Common myeloid progenitor, CD34-positive (primary cell): ENCODE data around the gene TYSND1.
"Not testable (repeated sequence)": the region's sequence is repeated elsewhere in the genome, so short reads cannot be mapped to it uniquely, and the experiment has no call there.

ENCODE experiments used
- CTCF ChIA-PET: fragments of 350-600 bp; sonication (Branson Sonifier 250); formaldehyde crosslinking; loops from one replicate; lab custom pipeline; 2021; ENCODE audit warnings: antibody characterized with exemption; lab: Charles Lee
- POLR2A ChIA-PET: fragments of 350-600 bp; sonication (Branson Sonifier 250); formaldehyde crosslinking; loops from one replicate; lab custom pipeline; 2021; ENCODE audit warnings: antibody characterized with exemption; lab: Charles Lee
- DNase-seq, 3 donors: peaks; one replicate each; pipeline versions ENCODE4 v3.0.0 to v3.0.0-alpha.2; 2013
- H3K27ac ChIP-seq, 2 experiments: 1 replicate in 1 of 2; 2 replicates in 1 of 2; pipeline ENCODE4 v1.7.0; 2013; ENCODE audit warnings: inconsistent platforms in 2 of 2, low read length in 2 of 2, mild to moderate bottlenecking in 2 of 2, low read depth in 1 of 2, moderate library complexity in 1 of 2; ENCODE audit not compliant: severe bottlenecking in 2 of 2, insufficient read depth in 1 of 2, poor library complexity in 1 of 2
- H3K27me3 ChIP-seq, 5 experiments: replicated peaks in 2 of 5; 1 replicate in 3 of 5; 2 replicates in 2 of 5; pipeline versions ENCODE4 v1.6.1 to v1.7.0; 2013; ENCODE audit warnings: low read length in 4 of 5, mild to moderate bottlenecking in 2 of 5, moderate library complexity in 2 of 5, inconsistent platforms in 1 of 5; ENCODE audit not compliant: insufficient read depth in 5 of 5, control insufficient read depth in 4 of 5
- H3K36me3 ChIP-seq, 4 experiments: 1 replicate in 2 of 4; 2 replicates in 2 of 4; pipeline versions ENCODE4 v1.6.1 to v1.7.0; 2013; ENCODE audit warnings: low read length in 3 of 4, control low read depth in 1 of 4, mild to moderate bottlenecking in 1 of 4; ENCODE audit not compliant: control insufficient read depth in 4 of 4, insufficient read depth in 4 of 4
- H3K4me1 ChIP-seq, 4 experiments: 1 replicate in 3 of 4; 2 replicates in 1 of 4; pipeline versions ENCODE4 v1.6.1 to v1.7.1; 2013; ENCODE audit warnings: low read length in 3 of 4, mild to moderate bottlenecking in 3 of 4, control low read depth in 1 of 4, inconsistent platforms in 1 of 4, moderate library complexity in 1 of 4; ENCODE audit not compliant: control insufficient read depth in 4 of 4, insufficient read depth in 4 of 4; ENCODE audit errors: control extremely low read depth in 1 of 4
- H3K4me3 ChIP-seq, 7 experiments: 1 replicate in 4 of 7; 2 replicates in 3 of 7; pipeline versions ENCODE4 v1.5.1 to v1.7.0; 2013; ENCODE audit warnings: mild to moderate bottlenecking in 7 of 7, low read length in 6 of 7, moderate library complexity in 6 of 7, inconsistent platforms in 2 of 7, low read depth in 2 of 7, control low read depth in 1 of 7; ENCODE audit not compliant: insufficient read depth in 4 of 7, control insufficient read depth in 1 of 7; ENCODE audit errors: extremely low read depth in 1 of 7
- H3K9me3 ChIP-seq, 5 experiments: 1 replicate in 4 of 5; 2 replicates in 1 of 5; pipeline versions ENCODE4 v1.6.1 to v1.7.1; 2013; ENCODE audit warnings: low read length in 4 of 5, mild to moderate bottlenecking in 2 of 5, inconsistent platforms in 1 of 5, low read depth in 1 of 5, moderate library complexity in 1 of 5; ENCODE audit not compliant: control insufficient read depth in 4 of 5, insufficient read depth in 2 of 5; ENCODE audit errors: control extremely low read depth in 1 of 5
- WGBS: methylation state at CpG from one replicate; pipeline ENCODE4 v1.1.5; 2013; ENCODE audit not compliant: insufficient coverage; 5-methylcytosine and 5-hydroxymethylcytosine counted together

Gene TYSND1

GRCh38 chr10:70190102-70190501 lies 43.6 kb upstream of the TYSND1 start:
- Histone ChIP-seq H3K27ac (no peak overlapping the region), H3K27me3 (peaks cover 0 to 9% (median 3%) of the 10 kb centered on the region in 5 experiments), H3K9me3 (no peaks in the 10 kb centered on the region), H3K4me1 (peaks cover 0 to 6% (median 3%) of the 10 kb centered on the region in 4 experiments), H3K4me3 (no peak overlapping the region), H3K36me3 (no peaks in the 10 kb centered on the region)
- POLR2A ChIA-PET: no interaction called here
- CTCF ChIA-PET: no interaction called here
- no peak for DNase-seq
- WGBS: 96% methylated on average over 8 of the region's 8 CpGs

GRCh38 chr10:70188768-70189167 lies 42.3 kb upstream of the TYSND1 start:
- DNase-seq: no peak
- CTCF ChIA-PET: no interaction called here
- Histone ChIP-seq H3K36me3 (no peaks in the 10 kb centered on the region), H3K4me3 (no peak overlapping the region), H3K9me3 (no peaks in the 10 kb centered on the region), H3K4me1 (peaks cover 0 to 6% (median 3%) of the 10 kb centered on the region in 4 experiments), H3K27ac (no peak overlapping the region), H3K27me3 (peaks cover 0 to 10% (median 3%) of the 10 kb centered on the region in 5 experiments)
- POLR2A ChIA-PET: no interaction called here
- WGBS: no CpG with 5 or more reads among the region's 1 CpG

GRCh38 chr10:70186571-70186970 lies 40.1 kb upstream of the TYSND1 start:
- H3K27me3 ChIP-seq: peaks cover 0 to 8% (median 3%) of the 10 kb centered on the region in 5 experiments
- no peaks in the 10 kb centered on the region for H3K9me3 ChIP-seq
- H3K36me3 ChIP-seq: no peaks in the 10 kb centered on the region
- no peak overlapping the region for H3K27ac ChIP-seq
- ChIA-PET CTCF (no interaction called here), POLR2A (no interaction called here)
- WGBS: 89% methylated on average over 2 of the region's 3 CpGs
- no peak for DNase-seq
- H3K4me3 ChIP-seq: no peak overlapping the region
- H3K4me1 ChIP-seq: peaks cover 0 to 5% (median under 1%) of the 10 kb centered on the region in 4 experiments

GRCh38 chr10:70186090-70186489 lies 39.6 kb upstream of the TYSND1 start:
- 96% methylated on average over 5 of the region's 5 CpGs for WGBS
- peaks cover 0 to 1% (median 0%) of the 10 kb centered on the region in 4 experiments for H3K4me1 ChIP-seq
- ChIA-PET CTCF (no interaction called here), POLR2A (no interaction called here)
- no peaks in the 10 kb centered on the region for H3K36me3 ChIP-seq
- no peaks in the 10 kb centered on the region for H3K9me3 ChIP-seq
- H3K4me3 ChIP-seq: no peak overlapping the region
- peaks cover 0 to 8% (median 3%) of the 10 kb centered on the region in 5 experiments for H3K27me3 ChIP-seq
- no peak overlapping the region for H3K27ac ChIP-seq
- no peak for DNase-seq

GRCh38 chr10:70183304-70183703 lies 36.8 kb upstream of the TYSND1 start:
- no peak overlapping the region for H3K27ac ChIP-seq
- DNase-seq: no peak
- POLR2A ChIA-PET: interaction anchor here (0.6 kb wide), 1 partner anchor 33 kb away, joined by 3 read pairs; no protein-coding TSS in a partner anchor
- H3K36me3 ChIP-seq: no peaks in the 10 kb centered on the region
- H3K4me1 ChIP-seq: no peaks in the 10 kb centered on the region
- no peak overlapping the region for H3K4me3 ChIP-seq
- H3K27me3 ChIP-seq: peaks cover 0 to 4% (median 2%) of the 10 kb centered on the region in 5 experiments
- CTCF ChIA-PET: interaction anchor here (1.9 kb wide), 1 partner anchor 16 kb away, joined by 4 read pairs; no protein-coding TSS in a partner anchor
- 85% methylated on average over 2 of the region's 2 CpGs for WGBS
- no peaks in the 10 kb centered on the region for H3K9me3 ChIP-seq

- H3K4me3 ChIP-seq, DNase-seq, H3K36me3 ChIP-seq, H3K27me3 ChIP-seq, H3K27ac ChIP-seq, H3K9me3 ChIP-seq, POLR2A ChIA-PET, H3K4me1 ChIP-seq, CTCF ChIA-PET: not testable (repeated sequence)
- no CpG with 5 or more reads among the region's 8 CpGs for WGBS
Observed at GRCh38 chr10:70179209-70179608, 32.7 kb upstream of the TYSND1 start.

- CTCF ChIA-PET: interaction anchor here (1.6 kb wide), 1 partner anchor 40 kb away, joined by 3 read pairs; no protein-coding TSS in a partner anchor
- WGBS: no CpG with 5 or more reads among the region's 4 CpGs
Observed at GRCh38 chr10:70178139-70178725, 31.7 kb upstream of the TYSND1 start.

More at GRCh38 chr10:70178139-70178725, 31.7 kb upstream of the TYSND1 start:
- Histone ChIP-seq H3K4me3 (no peak overlapping the region), H3K36me3 (no peaks in the 10 kb centered on the region), H3K27ac (no peak overlapping the region), H3K4me1 (peaks cover 0 to 9% (median 6%) of the 10 kb centered on the region in 4 experiments), H3K27me3 (peaks cover 0 to 2% (median 0%) of the 10 kb centered on the region in 5 experiments), H3K9me3 (no peaks in the 10 kb centered on the region)
- DNase-seq: no peak
- POLR2A ChIA-PET: no interaction called here
